Vagina (tissue), 2 donors: ENCODE results near the gene SLMAP. TPM values are rescaled to one million over a fixed set of nuclear protein-coding genes. Genes with fewer than 3 reads are reported as not detected.
A peak's percentile ranks its signal among the peaks of the same experiment; 100 is the strongest.

ENCODE experiments used
- DNase-seq, 2 donors: peaks; one replicate each; pipeline ENCODE4 v3.0.0-alpha.2; 2017; ENCODE audit errors: extremely low spot score in 2 of 2
- H3K27ac ChIP-seq: fragments of 200-600 bp; sonication (generic); one replicate; pipeline ENCODE4 v1.5.1; 2019
- H3K27me3 ChIP-seq: fragments of 200-600 bp; sonication (generic); one replicate; pipeline ENCODE4 v1.5.1; 2019
- H3K36me3 ChIP-seq, 2 donors: fragments of 200-600 bp; sonication (generic); one replicate each; pipeline ENCODE4 v1.5.1; 2017 to 2019
- H3K4me1 ChIP-seq: fragments of 200-600 bp; sonication (generic); one replicate; pipeline ENCODE4 v1.5.1; 2019
- H3K4me3 ChIP-seq, 2 donors: fragments of 200-600 bp; sonication (generic); 1 replicate in 1 of 2; 2 replicates in 1 of 2; pipeline ENCODE4 v1.5.1; 2016 to 2019
- H3K9me3 ChIP-seq: fragments of 200-600 bp; sonication (generic); one replicate; pipeline ENCODE4 v1.5.1; 2019
- CTCF ChIP-seq, 3 experiments: fragments of 450-650 bp in 2 of 3; fragments of 200-600 bp in 1 of 3; sonication (generic) in 1 of 3; IDR thresholded peaks; one replicate each; pipeline ENCODE4 v1.5.1; 2017 to 2019; ENCODE audit warnings: antibody characterized with exemption in 3 of 3, mild to moderate bottlenecking in 2 of 3, moderate library complexity in 2 of 3
- POLR2A ChIP-seq, 2 donors: fragments of 450-650 bp; IDR thresholded peaks; one replicate each; pipeline ENCODE4 v1.6.1; 2017; ENCODE audit warnings: antibody characterized with exemption in 2 of 2, mild to moderate bottlenecking in 2 of 2, moderate library complexity in 2 of 2
- POLR2AphosphoS5 ChIP-seq, 2 donors: sonication (generic); formaldehyde crosslinking; IDR thresholded peaks; one replicate each; pipeline ENCODE4 v1.9.0; 2017; ENCODE audit warnings: antibody characterized with exemption in 2 of 2, mild to moderate bottlenecking in 2 of 2, low read depth in 1 of 2; ENCODE audit not compliant: insufficient read depth in 1 of 2
- intact Hi-C: fragments of 100-400 bp; cut with DNase I; formaldehyde crosslinking; loops from one replicate; pipeline ENCODE4 v1.15.1; 2023
- total RNA-seq: library from RNA; depleted of rRNA; stranded (reverse); fragments of >200 nt; gene quantifications from one replicate; pipeline ENCODE4 v1.2.3, GENCODE V29; 2016

Gene SLMAP
- total RNA-seq, 1 donor from 2014 or later: 102 TPM

DNA sequence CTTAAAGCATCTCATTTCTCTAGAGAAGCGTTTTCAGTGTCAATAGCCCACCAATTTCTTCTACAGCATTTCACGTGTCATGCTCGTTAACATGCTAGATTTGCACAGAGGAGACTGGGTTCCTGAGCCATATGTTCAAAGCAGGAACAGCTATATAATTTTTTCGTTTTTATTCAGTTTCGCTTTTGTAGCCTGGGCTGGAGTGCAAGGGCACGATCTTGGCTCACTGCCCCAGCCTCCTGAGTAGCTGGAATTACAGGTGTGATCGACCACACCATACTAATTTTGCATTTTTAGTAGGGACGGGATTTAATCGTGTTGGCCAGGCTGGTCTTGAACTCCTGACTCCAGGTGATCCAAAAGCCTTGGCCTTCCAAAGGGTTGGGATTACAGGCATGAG lies 6.6 kb upstream of the SLMAP start:
- H3K27ac ChIP-seq: no peak overlapping the region
- H3K4me3 ChIP-seq: no peak overlapping the region
- no peaks in the 10 kb centered on the region for H3K9me3 ChIP-seq
- no peaks in the 10 kb centered on the region for H3K27me3 ChIP-seq
- no peaks in the 10 kb centered on the region for H3K36me3 ChIP-seq
- TF ChIP-seq POLR2A (IDR thresholded peaks at IDR 0.05) (no peak), CTCF (IDR thresholded peaks at IDR 0.05) (no peak), POLR2AphosphoS5 (IDR thresholded peaks at IDR 0.05; ENCODE audit: insufficient read depth in 1 of 2, low read depth in 1 of 2) (no peak)
- H3K4me1 ChIP-seq: peaks cover 9% of the 10 kb centered on the region
- DNase-seq: no peak
- intact Hi-C loops: no loop called here

GRCh38 chr3:57752307-57752706 lies 3.8 kb upstream of the SLMAP start:
- peak in 1 of 2 donors; percentile 86 for TF ChIP-seq POLR2AphosphoS5 (IDR thresholded peaks at IDR 0.05; ENCODE audit: insufficient read depth in 1 of 2, low read depth in 1 of 2)
- TF ChIP-seq POLR2A (IDR thresholded peaks at IDR 0.05): no peak
- H3K27ac ChIP-seq: no peak overlapping the region

GRCh38 chr3:57753016-57753415 lies 3.1 kb upstream of the SLMAP start:
- Histone ChIP-seq H3K36me3 (no peaks in the 10 kb centered on the region), H3K27ac (no peak overlapping the region), H3K9me3 (no peaks in the 10 kb centered on the region), H3K4me3 (no peak overlapping the region), H3K4me1 (peaks cover 19% of the 10 kb centered on the region), H3K27me3 (no peaks in the 10 kb centered on the region)
- intact Hi-C loops: no loop called here
- DNase-seq: no peak
- TF ChIP-seq POLR2A (IDR thresholded peaks at IDR 0.05) (no peak), CTCF (IDR thresholded peaks at IDR 0.05) (no peak), POLR2AphosphoS5 (IDR thresholded peaks at IDR 0.05; ENCODE audit: insufficient read depth in 1 of 2, low read depth in 1 of 2) (no peak)

More at GRCh38 chr3:57752307-57752706, 3.8 kb upstream of the SLMAP start:
- Histone ChIP-seq H3K4me1 (peaks cover 12% of the 10 kb centered on the region), H3K27me3 (no peaks in the 10 kb centered on the region), H3K36me3 (no peaks in the 10 kb centered on the region), H3K9me3 (no peaks in the 10 kb centered on the region), H3K4me3 (no peak overlapping the region)
- DNase-seq: no peak
- intact Hi-C loops: no loop called here

- H3K27ac ChIP-seq: peak overlapping the region; percentile 92
- no peaks in the 10 kb centered on the region for H3K27me3 ChIP-seq
- H3K9me3 ChIP-seq: no peaks in the 10 kb centered on the region
- DNase-seq: no peak
- H3K4me1 ChIP-seq: peaks cover 42% of the 10 kb centered on the region
- H3K4me3 ChIP-seq: peak overlapping the region; percentile 61 to 96
- H3K36me3 ChIP-seq: peaks cover 0 to 8% of the 10 kb centered on the region in 2 donors
- TF ChIP-seq CTCF (IDR thresholded peaks at IDR 0.05) (no peak), POLR2AphosphoS5 (IDR thresholded peaks at IDR 0.05; ENCODE audit: insufficient read depth in 1 of 2, low read depth in 1 of 2) (no peak), POLR2A (IDR thresholded peaks at IDR 0.05) (no peak)
- intact Hi-C loops: loop anchor here (5.0 kb wide), 1 partner anchor 158 kb away; the partner anchor contains the start of gene ARF4
Observed at GRCh38 chr3:57755368-57755675, 787 bp upstream of the SLMAP start.

DNA sequence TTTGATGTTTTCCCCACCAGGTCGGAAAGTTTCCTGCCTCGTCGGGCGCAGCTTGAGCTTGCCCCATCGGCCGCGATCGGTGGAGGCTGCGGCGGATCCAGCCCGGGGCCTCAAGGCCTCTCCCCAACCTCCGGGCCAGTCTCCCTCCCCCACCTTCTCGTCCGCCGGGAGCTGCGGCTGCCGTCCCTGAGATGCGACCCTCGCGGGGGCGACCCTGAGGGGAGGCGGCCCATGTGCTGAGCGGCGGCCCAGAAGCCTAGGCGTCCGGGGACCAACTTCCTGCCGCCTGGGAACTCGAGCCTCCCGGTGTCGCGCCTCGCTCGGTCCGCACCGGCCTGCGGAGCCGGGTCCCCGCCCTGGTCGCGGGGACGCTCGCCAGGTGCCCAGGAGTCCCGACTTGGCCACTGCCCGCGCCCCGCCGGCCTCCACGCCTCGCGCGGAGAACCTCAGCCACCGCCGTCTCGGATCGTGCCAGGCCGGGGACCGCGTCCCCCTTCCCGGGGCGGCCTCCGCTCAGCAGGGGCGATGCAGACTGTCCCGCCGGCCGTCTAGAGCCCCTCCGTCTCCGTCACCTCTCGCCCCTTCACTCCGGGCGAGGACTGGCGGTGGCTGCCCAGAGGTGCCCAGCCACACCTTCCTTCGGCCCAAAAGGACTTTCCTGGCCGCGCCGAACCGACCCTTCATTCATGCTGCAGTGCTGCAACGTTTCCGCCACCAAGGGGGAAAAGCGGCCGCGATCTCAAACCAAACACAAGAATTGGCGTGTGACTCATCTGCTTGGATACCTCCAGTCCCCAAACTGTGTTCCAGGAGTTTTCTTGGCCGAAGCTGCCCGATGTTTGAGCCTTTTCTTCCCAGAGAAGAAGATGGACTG lies 656 bp downstream of the SLMAP start:
- H3K4me3 ChIP-seq: peak overlapping the region; percentile 61 to 96
- DNase-seq: peak in 1 of 2 donors; percentile 89
- TF ChIP-seq POLR2AphosphoS5 (IDR thresholded peaks at IDR 0.05; ENCODE audit: insufficient read depth in 1 of 2, low read depth in 1 of 2) (peak in 1 of 2 donors; percentile 17), CTCF (IDR thresholded peaks at IDR 0.05) (no peak)
- peak overlapping the region; percentile 92 for H3K27ac ChIP-seq
- H3K4me1 ChIP-seq: peaks cover 51% of the 10 kb centered on the region
- no peaks in the 10 kb centered on the region for H3K9me3 ChIP-seq
- no peaks in the 10 kb centered on the region for H3K27me3 ChIP-seq
- intact Hi-C loops: loop anchor here (1.0 to 5.0 kb wide), 2 partner anchors 64 to 159 kb away; partner anchors contain the start of gene ARF4
- H3K36me3 ChIP-seq: peaks cover 0 to 8% of the 10 kb centered on the region in 2 donors
